ENCODE measurements around the gene SH2D2A. TPM values are rescaled to one million over a fixed set of nuclear protein-coding genes. Genes with fewer than 3 reads are reported as not detected.

SH2D2A gene
- total RNA-seq, 1 experiment from 2014 or later: 4.0 TPM

- Histone ChIP-seq H3K4me1 (replicated peaks; ENCODE audit: insufficient read depth) (peaks cover 18% of the 10 kb centered on the region), H3K4me3 (peak overlapping the region; percentile 96), H3K27me3 (ENCODE audit: insufficient read depth, low read depth) (no peaks in the 10 kb centered on the region), H3K27ac (no peak overlapping the region), H3K9me2 (ENCODE audit: insufficient read depth) (no peaks in the 10 kb centered on the region), H3K36me3 (ENCODE audit: low read depth) (0 out of 2 replicates have a peak, but pooled peaks cover 14% of the 10 kb centered on the region), H3F3A (ENCODE audit: insufficient read depth, low read depth) (peaks cover 8% of the 10 kb centered on the region), H3K79me2 (ENCODE audit: low read depth) (peaks cover 70% of the 10 kb centered on the region), H3K4me2 (peak overlapping the region; percentile 90), H2AFZ (no peak overlapping the region), H3K9me3 (ENCODE audit: insufficient read depth, low read depth) (no peaks in the 10 kb centered on the region), H4K20me1 (ENCODE audit: insufficient read depth) (peaks cover 26% of the 10 kb centered on the region)
- TF ChIP-seq CTCF (conservative IDR thresholded peaks at IDR 0.05): no peak
- no peak for TF ChIP-seq EZH2 (IDR thresholded peaks at IDR 0.05; ENCODE audit: low read depth)
- no peak for DNase-seq
- intact Hi-C loops (cut with micrococcal nuclease; ENCODE audit: unreplicated experiment): loop anchor here (5.0 kb wide), 1 partner anchor 76 kb away; no protein-coding TSS in a partner anchor
- POLR2A ChIA-PET (ENCODE audit: unreplicated experiment): interaction anchor here (0.5 kb wide), 1 partner anchor 73 kb away, joined by 3 read pairs; no protein-coding TSS in a partner anchor
- CTCF ChIA-PET: interaction anchor here (0.5 kb wide), 1 partner anchor 145 kb away, joined by 3 read pairs; no protein-coding TSS in a partner anchor
- no TSS peak for BruUV-seq (replicated peaks)
These were observed 47.9 kb downstream of the SH2D2A start for GRCh38 chr1:156768610-156769295.

- Histone ChIP-seq H4K20me1 (ENCODE audit: insufficient read depth) (peaks cover 20% of the 10 kb centered on the region), H3K9me2 (ENCODE audit: insufficient read depth) (no peaks in the 10 kb centered on the region), H3F3A (ENCODE audit: insufficient read depth, low read depth) (peaks cover 8% of the 10 kb centered on the region), H3K9me3 (ENCODE audit: insufficient read depth, low read depth) (no peaks in the 10 kb centered on the region), H3K36me3 (ENCODE audit: low read depth) (0 out of 2 replicates have a peak, but pooled peaks cover 11% of the 10 kb centered on the region), H3K4me1 (replicated peaks; ENCODE audit: insufficient read depth) (peaks cover 18% of the 10 kb centered on the region), H2AFZ (peak overlapping the region; percentile 85; the same call in 1 of the 2 replicates), H3K27me3 (ENCODE audit: insufficient read depth, low read depth) (no peaks in the 10 kb centered on the region), H3K4me2 (peak overlapping the region; percentile 90), H3K27ac (peak overlapping the region; percentile 76), H3K79me2 (ENCODE audit: low read depth) (peaks cover 63% of the 10 kb centered on the region), H3K4me3 (peak overlapping the region; percentile 96)
- ChIA-PET POLR2A (ENCODE audit: unreplicated experiment) (interaction anchor here (0.6 to 0.9 kb wide), 4 partner anchors 39 to 229 kb away, joined by 3 to 6 read pairs (median 4); partner anchors contain the start of genes ISG20L2 and METTL25B), CTCF (interaction anchor here (0.5 to 1.0 kb wide), 3 partner anchors 42 to 146 kb away, joined by 3 to 5 read pairs (median 3); no protein-coding TSS in a partner anchor)
- intact Hi-C loops (cut with micrococcal nuclease; ENCODE audit: unreplicated experiment): loop anchor here (1.0 to 5.0 kb wide), 4 partner anchors 17 to 76 kb away; partner anchors contain the start of genes HDGF, ISG20L2, METTL25B and MRPL24
- DNase-seq: no peak
- TSS peak; percentile 42 for BruUV-seq (replicated peaks)
- no peak for TF ChIP-seq EZH2 (IDR thresholded peaks at IDR 0.05; ENCODE audit: low read depth)
- no peak for TF ChIP-seq CTCF (conservative IDR thresholded peaks at IDR 0.05)
These were observed 48.6 kb downstream of the SH2D2A start for GRCh38 chr1:156767879-156768604.

All from PC-9 (cell line).